Measurements from ENCODE around the gene SCN9A. TPM values are rescaled to one million over a fixed set of nuclear protein-coding genes. Genes with fewer than 3 reads are reported as not detected.

Gene SCN9A
- total RNA-seq, 1 donor from 2014 or later: 47.3 TPM

- no peak for DNase-seq (ENCODE audit: low spot score)
- H3K27ac Mint-ChIP-seq (ENCODE audit: unreplicated experiment): no peak overlapping the region
- H3K27me3 Mint-ChIP-seq (ENCODE audit: unreplicated experiment): no peaks in the 10 kb centered on the region
- no peak for TF ChIP-seq CTCF (IDR thresholded peaks at IDR 0.05; ENCODE audit: unreplicated experiment)
- no peaks in the 10 kb centered on the region for H3K4me1 Mint-ChIP-seq (ENCODE audit: unreplicated experiment)
- no peaks in the 10 kb centered on the region for H3K9me3 Mint-ChIP-seq (ENCODE audit: unreplicated experiment)
- H3K36me3 Mint-ChIP-seq (ENCODE audit: low read depth, unreplicated experiment): no peaks in the 10 kb centered on the region
- H3K4me3 Mint-ChIP-seq (ENCODE audit: unreplicated experiment): no peak overlapping the region
These were observed 218.7 kb downstream of the SCN9A start for GRCh38 chr2:166156985-166157490.

- no peak for DNase-seq (ENCODE audit: low spot score)
- Mint-ChIP-seq H3K9me3 (ENCODE audit: unreplicated experiment) (no peaks in the 10 kb centered on the region), H3K4me3 (ENCODE audit: unreplicated experiment) (no peak overlapping the region), H3K36me3 (ENCODE audit: low read depth, unreplicated experiment) (no peaks in the 10 kb centered on the region), H3K27ac (ENCODE audit: unreplicated experiment) (no peak overlapping the region), H3K27me3 (ENCODE audit: unreplicated experiment) (no peaks in the 10 kb centered on the region), H3K4me1 (ENCODE audit: unreplicated experiment) (no peaks in the 10 kb centered on the region)
- TF ChIP-seq CTCF (IDR thresholded peaks at IDR 0.05; ENCODE audit: unreplicated experiment): no peak
These were observed 220.2 kb downstream of the SCN9A start for GRCh38 chr2:166155589-166155988.

- no peak for DNase-seq (ENCODE audit: low spot score)
- Mint-ChIP-seq H3K4me3 (ENCODE audit: unreplicated experiment) (no peak overlapping the region), H3K27me3 (ENCODE audit: unreplicated experiment) (no peaks in the 10 kb centered on the region), H3K36me3 (ENCODE audit: low read depth, unreplicated experiment) (no peaks in the 10 kb centered on the region), H3K27ac (ENCODE audit: unreplicated experiment) (no peak overlapping the region), H3K9me3 (ENCODE audit: unreplicated experiment) (no peaks in the 10 kb centered on the region), H3K4me1 (ENCODE audit: unreplicated experiment) (no peaks in the 10 kb centered on the region)
- no peak for TF ChIP-seq CTCF (IDR thresholded peaks at IDR 0.05; ENCODE audit: unreplicated experiment)
These were observed 220.9 kb downstream of the SCN9A start for GRCh38 chr2:166154685-166155338.

- no peaks in the 10 kb centered on the region for H3K9me3 Mint-ChIP-seq (ENCODE audit: unreplicated experiment)
- H3K4me3 Mint-ChIP-seq (ENCODE audit: unreplicated experiment): no peak overlapping the region
- no peaks in the 10 kb centered on the region for H3K36me3 Mint-ChIP-seq (ENCODE audit: low read depth, unreplicated experiment)
- H3K4me1 Mint-ChIP-seq (ENCODE audit: unreplicated experiment): peaks cover 3% of the 10 kb centered on the region
- no peak for DNase-seq (ENCODE audit: low spot score)
- no peak overlapping the region for H3K27ac Mint-ChIP-seq (ENCODE audit: unreplicated experiment)
- H3K27me3 Mint-ChIP-seq (ENCODE audit: unreplicated experiment): no peaks in the 10 kb centered on the region
- no peak for TF ChIP-seq CTCF (IDR thresholded peaks at IDR 0.05; ENCODE audit: unreplicated experiment)
These were observed 223.7 kb downstream of the SCN9A start for GRCh38 chr2:166152064-166152463.
